ENCODE data around the gene AOPEP.

The AOPEP gene

GRCh38 chr9:94791435-94791834 is 64.9 kb downstream of the AOPEP start:
- no peak for DNase-seq (ENCODE audit: low read depth in 2 of 2, low spot score in 1 of 2)

DNA sequence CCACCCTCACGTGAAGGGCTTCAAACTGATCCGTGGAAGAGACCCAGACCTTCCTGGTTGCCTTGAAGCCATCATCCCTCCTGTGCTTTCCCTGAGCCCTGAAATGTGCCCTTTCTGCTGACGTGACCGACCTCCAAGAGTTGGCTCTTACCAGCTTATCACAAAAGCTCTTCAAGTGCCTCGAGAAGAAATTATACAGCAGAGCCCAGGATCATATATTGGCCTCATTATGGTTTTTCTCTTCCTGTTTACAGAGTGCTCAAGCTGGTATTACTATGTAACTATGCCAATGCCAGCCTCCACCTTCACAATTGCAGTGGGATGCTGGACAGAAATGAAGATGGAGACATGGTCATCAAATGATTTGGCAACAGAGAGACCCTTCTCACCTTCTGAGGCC is 66.0 kb downstream of the AOPEP start:
- no peak for DNase-seq (ENCODE audit: low read depth in 2 of 2, low spot score in 1 of 2)

DNA sequence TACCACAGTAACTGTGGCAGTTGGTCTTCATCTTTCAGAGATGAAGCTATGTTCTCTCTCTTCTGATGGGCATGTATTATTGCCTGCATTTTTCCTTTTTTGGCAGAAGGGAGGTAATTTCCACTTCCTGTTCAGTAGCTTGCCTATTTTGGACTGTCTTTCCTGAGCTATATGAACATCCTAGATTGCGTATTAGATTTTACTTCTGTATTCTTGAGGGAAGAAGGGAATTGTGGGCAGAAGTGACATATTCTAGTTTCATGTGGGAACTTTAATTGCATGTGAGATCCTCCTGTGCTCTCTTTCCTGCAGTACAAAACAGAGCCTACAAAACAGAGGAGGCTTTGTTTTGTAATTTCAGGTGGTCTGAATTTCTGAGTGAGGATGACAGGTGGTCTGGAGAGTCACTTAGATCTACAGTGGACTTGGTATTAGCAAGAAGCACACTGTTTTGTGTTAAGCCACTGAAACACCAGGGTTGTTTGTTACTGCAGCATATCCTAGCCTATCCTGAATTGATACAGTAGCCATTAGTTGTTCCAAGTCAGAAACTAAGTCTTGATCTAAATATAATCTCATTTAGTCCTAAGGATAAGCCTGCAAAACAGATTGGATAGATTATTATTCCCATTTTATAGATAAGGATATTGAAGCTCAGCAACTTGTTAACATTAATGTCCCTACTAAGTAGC is 68.1 kb downstream of the AOPEP start:
- no peak for DNase-seq (ENCODE audit: low read depth in 2 of 2, low spot score in 1 of 2)

GRCh38 chr9:94796687-94797086 is 70.2 kb downstream of the AOPEP start:
- DNase-seq (ENCODE audit: low read depth in 2 of 2, low spot score in 1 of 2), result no peak

GRCh38 chr9:94798201-94798600 is 71.7 kb downstream of the AOPEP start:
- DNase-seq (ENCODE audit: low read depth in 2 of 2, low spot score in 1 of 2), result no peak

- no peak for DNase-seq (ENCODE audit: low read depth in 2 of 2, low spot score in 1 of 2)
Measured at GRCh38 chr9:94798708-94799107, 72.2 kb downstream of the AOPEP start.

- no peak for DNase-seq (ENCODE audit: low read depth in 2 of 2, low spot score in 1 of 2)
Measured at GRCh38 chr9:94799578-94800264, 73.2 kb downstream of the AOPEP start.

DNA sequence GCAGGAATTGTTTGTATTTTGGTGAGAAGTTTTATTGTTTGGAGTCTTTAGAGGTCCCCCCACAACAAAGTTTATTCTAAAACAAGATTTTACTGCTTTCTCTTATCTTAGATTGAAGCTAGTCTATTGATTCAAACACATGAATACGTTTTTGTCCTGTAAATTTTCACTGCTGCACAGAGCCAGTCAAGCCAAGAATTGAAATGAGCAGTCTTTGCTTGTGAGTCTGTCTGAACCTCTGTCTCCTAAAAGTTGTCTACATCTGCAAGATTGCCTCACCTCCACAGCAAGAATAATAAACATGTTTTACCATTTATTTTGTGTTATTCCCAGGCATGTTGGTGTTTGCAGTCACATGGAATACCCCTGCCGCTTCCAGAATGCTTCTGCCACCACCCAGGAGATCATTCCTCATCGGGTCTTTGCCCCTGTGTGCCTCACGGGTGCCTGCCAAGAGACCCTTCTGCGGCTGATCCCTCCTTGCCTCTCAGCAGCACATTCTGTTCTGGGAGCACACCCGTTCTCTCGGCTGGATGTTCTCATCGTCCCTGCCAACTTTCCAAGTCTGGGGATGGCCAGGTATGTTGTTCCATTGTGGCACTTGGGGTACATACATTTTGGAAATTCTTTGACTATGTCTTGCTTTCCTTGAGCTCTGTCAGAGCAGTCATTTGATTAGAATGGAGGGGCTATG is 74.1 kb downstream of the AOPEP start:
- no peak for DNase-seq (ENCODE audit: low read depth in 2 of 2, low spot score in 1 of 2)

GRCh38 chr9:94801234-94801633 is 74.7 kb downstream of the AOPEP start:
- DNase-seq (ENCODE audit: low read depth in 2 of 2, low spot score in 1 of 2), result no peak

DNA sequence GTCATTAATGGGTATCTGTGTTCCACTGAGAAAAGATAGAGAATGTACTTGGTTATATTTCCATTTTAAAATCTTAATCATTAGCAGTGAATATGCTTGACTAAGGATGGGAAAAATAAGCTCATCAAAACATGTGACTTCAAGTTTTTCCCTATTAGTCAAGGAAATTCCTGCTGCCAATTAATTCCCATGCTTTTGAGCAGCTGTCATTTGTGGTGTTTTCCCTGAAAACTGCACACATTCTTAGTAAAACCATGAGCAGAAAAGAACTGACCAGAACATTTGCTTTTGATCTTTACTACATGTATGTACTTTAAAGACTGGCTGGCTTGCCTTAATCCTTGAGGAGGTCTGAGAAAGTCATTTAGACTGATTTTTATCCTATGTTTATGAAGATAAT is 75.2 kb downstream of the AOPEP start:
- no peak for DNase-seq (ENCODE audit: low read depth in 2 of 2, low spot score in 1 of 2)

GRCh38 chr9:94802251-94802650 is 75.8 kb downstream of the AOPEP start:
- no peak for DNase-seq (ENCODE audit: low read depth in 2 of 2, low spot score in 1 of 2)

DNA sequence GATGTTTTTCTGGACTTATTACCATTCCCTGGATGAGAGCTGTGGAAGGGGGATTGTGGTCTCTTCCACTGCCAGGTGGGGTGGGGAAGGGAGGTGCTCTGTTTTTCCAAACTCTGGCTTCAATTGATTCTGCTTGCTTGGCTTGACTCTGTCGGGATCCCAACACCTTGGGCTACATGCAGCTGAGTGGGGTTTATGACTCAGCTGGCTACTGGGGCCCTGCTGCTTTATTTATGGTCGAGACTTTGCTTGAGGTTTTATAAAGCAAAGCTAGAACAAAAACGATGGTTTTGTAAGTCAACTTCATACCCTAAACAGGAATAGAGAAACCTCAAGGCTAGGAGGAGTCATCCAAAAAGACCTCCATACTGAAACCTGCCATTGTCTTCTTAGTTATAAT is 76.3 kb downstream of the AOPEP start:
- DNase-seq (ENCODE audit: low read depth in 2 of 2, low spot score in 1 of 2), result no peak

DNA sequence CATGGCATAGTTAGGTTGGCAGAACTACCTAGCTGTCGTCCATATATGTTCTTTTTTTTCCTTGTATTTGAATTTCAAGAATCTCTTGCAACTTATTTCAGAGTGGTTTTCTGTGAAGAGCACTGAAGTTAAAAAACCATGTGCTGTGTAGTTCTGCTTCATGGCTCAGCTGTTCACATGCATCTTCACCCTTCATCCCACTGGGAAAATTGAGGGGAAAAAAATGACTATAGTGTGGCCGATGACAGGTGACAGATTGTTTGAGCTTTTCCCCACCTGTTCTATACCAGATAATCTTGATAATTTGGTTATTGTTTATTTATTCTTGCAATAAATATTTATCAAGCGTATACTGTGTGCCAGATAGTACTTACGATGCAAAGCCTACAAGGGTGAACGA is 77.8 kb downstream of the AOPEP start:
- no peak for DNase-seq (ENCODE audit: low read depth in 2 of 2, low spot score in 1 of 2)

- DNase-seq (ENCODE audit: low read depth in 2 of 2, low spot score in 1 of 2), result no peak
Measured at GRCh38 chr9:94805051-94805489, 78.6 kb downstream of the AOPEP start.

- no peak for DNase-seq (ENCODE audit: low read depth in 2 of 2, low spot score in 1 of 2)
Measured at GRCh38 chr9:94805585-94805984, 79.1 kb downstream of the AOPEP start.

DNA sequence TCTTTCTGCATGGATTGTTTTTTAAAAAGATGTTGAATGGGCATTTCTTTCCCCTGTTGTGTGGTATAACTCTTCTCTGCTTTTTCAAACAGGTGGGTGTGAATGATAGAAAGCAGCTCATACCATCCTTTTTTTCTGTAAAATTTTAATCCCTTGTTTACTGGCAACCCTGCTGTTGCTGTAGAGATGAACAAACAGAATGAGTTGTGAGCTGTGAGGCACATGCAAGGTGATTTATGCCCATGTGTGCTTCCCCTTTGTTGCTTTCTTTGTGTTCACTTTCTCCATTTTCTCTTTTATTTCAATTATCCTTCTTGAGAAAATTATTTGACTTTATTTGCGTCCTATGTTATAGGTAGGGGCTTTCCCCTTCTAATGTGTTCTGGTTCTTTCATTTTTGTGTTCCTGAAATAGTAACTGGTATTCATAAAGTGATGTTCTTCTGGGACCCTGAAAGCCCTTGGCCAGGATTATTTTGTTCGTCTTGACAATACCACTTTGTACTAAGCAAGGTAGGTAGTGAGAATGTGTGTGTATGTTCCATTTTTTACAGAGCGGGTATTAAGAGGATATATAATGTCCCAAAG is 79.9 kb downstream of the AOPEP start:
- DNase-seq (ENCODE audit: low read depth in 2 of 2, low spot score in 1 of 2), result no peak

DNA sequence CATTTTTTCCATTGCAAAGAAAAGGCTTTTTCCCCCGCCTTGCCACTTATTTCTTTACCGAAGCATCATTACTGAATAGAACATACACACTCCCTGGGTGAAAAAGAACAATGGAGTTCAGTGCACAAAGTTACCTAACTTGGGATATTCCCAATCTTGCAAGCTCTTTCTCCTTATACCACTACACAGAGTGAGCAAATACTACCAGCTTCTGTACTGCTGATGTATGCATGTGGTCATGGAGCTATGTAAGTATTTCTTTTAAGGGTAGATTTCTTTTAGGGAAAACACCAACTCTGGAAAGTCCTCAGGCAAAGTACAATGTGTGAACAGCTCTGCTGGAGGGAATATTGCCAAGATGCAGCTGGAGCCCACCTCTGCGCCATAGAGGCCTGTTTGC is 81.1 kb downstream of the AOPEP start:
- no peak for DNase-seq (ENCODE audit: low read depth in 2 of 2, low spot score in 1 of 2)

GRCh38 chr9:94808926-94809700 is 82.6 kb downstream of the AOPEP start:
- no peak for DNase-seq (ENCODE audit: low read depth in 2 of 2, low spot score in 1 of 2)

DNA sequence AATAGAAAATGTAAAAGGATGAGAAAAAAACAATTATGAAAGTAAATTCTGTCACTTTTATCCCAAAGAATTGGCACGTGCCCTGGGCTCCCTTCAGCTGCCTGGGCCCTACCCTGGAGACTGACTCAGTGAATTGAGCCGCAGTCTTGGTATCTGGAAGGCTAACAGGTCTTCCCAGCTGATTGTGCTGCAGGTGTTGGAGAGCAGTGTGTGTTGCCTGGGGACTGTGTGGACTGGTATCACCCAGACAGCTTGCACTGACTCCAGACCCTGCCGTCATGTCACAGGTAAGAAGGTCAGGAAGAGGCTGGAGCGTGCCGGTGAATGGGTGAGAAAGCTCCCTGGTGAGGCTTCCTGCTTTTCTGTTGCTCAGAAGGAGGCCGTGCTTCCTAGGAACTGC is 83.3 kb downstream of the AOPEP start:
- no peak for DNase-seq (ENCODE audit: low read depth in 2 of 2, low spot score in 1 of 2)

DNA sequence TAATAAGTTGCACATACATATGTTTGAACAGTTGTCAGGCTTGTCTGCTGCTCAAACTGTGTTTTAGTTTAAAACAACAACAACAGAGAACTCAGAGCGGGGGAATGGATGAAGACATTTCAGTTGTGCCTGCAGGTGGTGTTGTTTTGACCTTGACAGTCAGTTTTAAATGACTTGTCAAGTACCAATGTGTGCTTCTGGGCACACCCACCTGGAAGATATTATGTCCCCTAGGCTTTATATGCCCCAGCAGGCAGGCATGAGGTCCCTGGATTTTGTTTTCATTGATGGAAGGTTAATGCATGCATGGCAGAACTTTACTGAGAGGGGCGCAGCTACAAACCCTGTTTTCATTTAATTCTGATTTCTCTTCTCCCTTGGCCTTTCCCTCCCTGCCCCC is 84.6 kb downstream of the AOPEP start:
- DNase-seq (ENCODE audit: low read depth in 2 of 2, low spot score in 1 of 2), result no peak

DNA sequence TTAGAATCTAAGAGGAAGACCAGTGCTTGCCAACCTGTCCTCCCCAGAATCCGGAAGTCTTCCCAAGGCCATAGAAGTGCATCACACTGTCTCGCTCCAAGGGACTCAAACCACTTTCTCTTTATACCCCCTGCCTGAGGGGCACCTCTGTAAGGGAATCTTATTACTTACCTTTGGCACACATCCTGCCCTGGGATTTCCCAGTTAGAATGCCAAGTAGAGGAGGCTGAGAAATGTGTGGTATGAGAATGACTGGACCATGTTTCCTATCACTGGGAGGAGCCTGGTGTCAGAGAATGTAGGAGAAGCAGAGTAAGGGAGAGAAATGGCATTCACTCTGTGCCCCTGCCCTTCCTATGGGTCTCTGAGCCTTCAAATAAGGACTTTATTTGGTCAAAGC is 85.8 kb downstream of the AOPEP start:
- DNase-seq (ENCODE audit: low read depth in 2 of 2, low spot score in 1 of 2), result no peak
